Adrenal gland (tissue), 12 donors: ENCODE results near the gene SPTLC1. TPM values are rescaled to one million over a fixed set of nuclear protein-coding genes. Genes with fewer than 3 reads are reported as not detected.

ENCODE experiments used
- DNase-seq, 7 donors: peaks; one replicate each; pipeline ENCODE4 v3.0.0-alpha.2; 2019 to 2020
- H3K27ac ChIP-seq, 5 donors: fragments of 200-600 bp; sonication (generic) in 4 of 5; 1 replicate in 3 of 5; 2 replicates in 2 of 5; pipeline versions ENCODE4 v1.5.1 to v1.8.0; 2016 to 2020; ENCODE audit warnings: mild to moderate bottlenecking in 1 of 5
- H3K27me3 ChIP-seq: fragments of 200-600 bp; 2 replicates; pipeline ENCODE4 v1.8.0; 2021
- H3K36me3 ChIP-seq, 2 donors: fragments of 200-600 bp; replicated peaks in 1 of 2; 1 replicate in 1 of 2; 2 replicates in 1 of 2; pipeline versions ENCODE4 v1.5.1 to v1.8.0; 2018 to 2022
- H3K4me1 ChIP-seq, 2 donors: fragments of 200-600 bp; replicated peaks in 1 of 2; 1 replicate in 1 of 2; 2 replicates in 1 of 2; pipeline versions ENCODE4 v1.5.1 to v1.8.0; 2018 to 2021
- H3K4me3 ChIP-seq, 4 donors: fragments of 200-600 bp; sonication (generic) in 3 of 4; one replicate each; pipeline ENCODE4 v1.5.1; 2016 to 2018
- H3K9me3 ChIP-seq, 3 donors: fragments of 200-600 bp; sonication (generic) in 1 of 3; replicated peaks in 1 of 3; 1 replicate in 2 of 3; 2 replicates in 1 of 3; pipeline versions ENCODE4 v1.5.1 to v1.8.0; 2016 to 2021
- POLR2A ChIP-seq, 2 donors: fragments of 450-650 bp; IDR thresholded peaks; one replicate each; pipeline ENCODE4 v1.6.1; 2017; ENCODE audit warnings: antibody characterized with exemption in 2 of 2, mild to moderate bottlenecking in 2 of 2, moderate library complexity in 1 of 2
- WGBS, 4 donors: extraction: QIAGEN DNeasy Blood & Tissue Kit in 2 of 4; methylation state at CpG; one replicate each; pipeline versions ENCODE4 v1.1.5 to v1.1.7; 2013 to 2017; 5-methylcytosine and 5-hydroxymethylcytosine counted together
- intact Hi-C, 2 donors: fragments of 100-400 bp; cut with DNase I; formaldehyde crosslinking; loops; one replicate each; pipeline versions ENCODE4 v1.14.1 to v1.15.0; 2022 to 2023
- polyA plus RNA-seq, 3 donors: library from polyadenylated mRNA; stranded (reverse); fragments of 200-250 nt in 2 of 3; fragments of 350-450 nt in 1 of 3; fragmentation: Illumina TruSeq in 1 of 3; extraction: RNeasy Lipid Tissue Mini Kit (QIAGEN cat#74804) in 1 of 3; gene quantifications; one replicate each; pipeline ENCODE4 v1.2.3, GENCODE V29; 2013 to 2014
- total RNA-seq, 9 donors: library from RNA; depleted of rRNA in 4 of 9; stranded (reverse); fragments of >200 nt in 4 of 9; fragments of 120-200 nt in 1 of 9; fragmentation: NEBNext Ultra II Directional in 1 of 9; extraction: Animal tissue kit (Norgen Biotek cat#: 25700) in 1 of 9; gene quantifications; one replicate each; pipeline versions ENCODE4 v1.1.0 to v1.2.4, GENCODE V29; 2013 to 2023
- TF ChIP-seq, protein P1 (sequence below), 6 experiments: fragments of 450-650 bp in 4 of 6; fragments of 200-600 bp in 2 of 6; sonication (generic) in 1 of 6; IDR thresholded peaks; 1 replicate in 5 of 6; 2 replicates in 1 of 6; pipeline versions ENCODE4 v1.5.1 to v1.8.0; 2016 to 2021; ENCODE audit warnings: antibody characterized with exemption in 6 of 6, mild to moderate bottlenecking in 2 of 6, moderate library complexity in 1 of 6
- donor health status: healthy with polysubstance abuse.
- donor health status: Bipolar disorder and iron deficiency.
- donor health status: DM: yes; HTN: yes; CAD: no.
- donor health status: DM: no; HTN: no; CAD: no.
- donor health status: DM: no; HTN: no; CAD: no.
- donor health status: DM: yes; HTN: yes; CAD: no.

Gene SPTLC1
- total and polyA plus RNA-seq, 12 donors: 18.8 to 106 (median 72.9) TPM

- no peaks in the 10 kb centered on the region for H3K4me1 ChIP-seq
- no peak for DNase-seq
- intact Hi-C loops: no loop called here
- H3K27me3 ChIP-seq: no peaks in the 10 kb centered on the region
- no peaks in the 10 kb centered on the region for H3K9me3 ChIP-seq
- no peak overlapping the region for H3K27ac ChIP-seq
- no peak for TF ChIP-seq POLR2A (IDR thresholded peaks at IDR 0.05)
- TF ChIP-seq, protein P1, sequence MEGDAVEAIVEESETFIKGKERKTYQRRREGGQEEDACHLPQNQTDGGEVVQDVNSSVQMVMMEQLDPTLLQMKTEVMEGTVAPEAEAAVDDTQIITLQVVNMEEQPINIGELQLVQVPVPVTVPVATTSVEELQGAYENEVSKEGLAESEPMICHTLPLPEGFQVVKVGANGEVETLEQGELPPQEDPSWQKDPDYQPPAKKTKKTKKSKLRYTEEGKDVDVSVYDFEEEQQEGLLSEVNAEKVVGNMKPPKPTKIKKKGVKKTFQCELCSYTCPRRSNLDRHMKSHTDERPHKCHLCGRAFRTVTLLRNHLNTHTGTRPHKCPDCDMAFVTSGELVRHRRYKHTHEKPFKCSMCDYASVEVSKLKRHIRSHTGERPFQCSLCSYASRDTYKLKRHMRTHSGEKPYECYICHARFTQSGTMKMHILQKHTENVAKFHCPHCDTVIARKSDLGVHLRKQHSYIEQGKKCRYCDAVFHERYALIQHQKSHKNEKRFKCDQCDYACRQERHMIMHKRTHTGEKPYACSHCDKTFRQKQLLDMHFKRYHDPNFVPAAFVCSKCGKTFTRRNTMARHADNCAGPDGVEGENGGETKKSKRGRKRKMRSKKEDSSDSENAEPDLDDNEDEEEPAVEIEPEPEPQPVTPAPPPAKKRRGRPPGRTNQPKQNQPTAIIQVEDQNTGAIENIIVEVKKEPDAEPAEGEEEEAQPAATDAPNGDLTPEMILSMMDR (IDR thresholded peaks at IDR 0.05): no peak
- H3K4me3 ChIP-seq: no peak overlapping the region
- whole genome bisulfite sequencing, 4 donors: 69 to 80% (median 76%) methylated on average over 1 of the region's 1 CpG
- no peaks in the 10 kb centered on the region for H3K36me3 ChIP-seq
Measured at GRCh38 chr9:92122061-92122460, 6.8 kb upstream of the SPTLC1 start.

DNA sequence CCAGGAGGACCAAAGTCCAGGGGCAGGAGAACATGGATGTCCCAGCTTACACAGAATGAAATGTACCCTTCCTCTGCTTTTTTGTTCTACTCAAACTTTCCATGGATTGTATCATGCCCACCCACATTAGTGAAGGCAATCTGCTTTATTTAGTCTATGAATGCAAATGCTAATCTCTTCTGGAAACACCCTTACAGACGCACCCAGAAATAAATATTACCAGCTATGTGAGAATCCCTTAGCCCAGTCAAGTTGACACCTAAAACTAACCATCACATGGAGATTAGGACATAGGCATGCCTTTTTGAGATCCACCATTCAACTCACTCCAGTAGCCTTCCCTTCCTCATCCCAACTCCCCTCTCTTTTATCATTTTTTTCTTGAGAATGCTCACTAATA, 6.1 kb upstream of the SPTLC1 start:
- no peaks in the 10 kb centered on the region for H3K27me3 ChIP-seq
- TF ChIP-seq, protein P1 (IDR thresholded peaks at IDR 0.05): no peak
- no peak for TF ChIP-seq POLR2A (IDR thresholded peaks at IDR 0.05)
- H3K36me3 ChIP-seq: no peaks in the 10 kb centered on the region
- intact Hi-C loops: no loop called here
- H3K4me1 ChIP-seq: peaks cover 0 to 2% of the 10 kb centered on the region in 2 donors
- no peak overlapping the region for H3K4me3 ChIP-seq
- H3K9me3 ChIP-seq: no peaks in the 10 kb centered on the region
- WGBS, 4 donors: 69 to 85% (median 73%) methylated on average over 1 of the region's 1 CpG
- H3K27ac ChIP-seq: no peak overlapping the region
- no peak for DNase-seq

DNA sequence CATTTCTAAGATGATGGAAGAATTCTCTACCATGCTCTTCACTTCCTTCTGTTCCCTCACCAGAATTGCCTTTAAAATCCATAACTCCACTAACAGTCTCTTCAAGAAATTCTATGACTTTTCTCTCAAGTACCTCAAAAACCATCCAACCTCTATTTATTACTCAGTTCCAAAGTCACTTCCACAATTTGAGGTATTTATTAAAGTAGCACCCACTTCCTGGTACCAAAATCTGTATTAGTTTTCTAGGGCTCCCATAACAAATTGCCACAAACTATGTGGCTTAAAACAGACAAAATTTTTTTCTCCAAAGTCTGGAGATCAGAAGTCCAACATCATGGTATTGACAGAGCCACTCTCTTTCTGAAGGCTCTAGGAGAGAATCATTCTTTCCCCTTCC, 4.9 kb upstream of the SPTLC1 start:
- DNase-seq: no peak
- intact Hi-C loops: no loop called here
- no peaks in the 10 kb centered on the region for H3K36me3 ChIP-seq
- H3K27me3 ChIP-seq: no peaks in the 10 kb centered on the region
- no peak overlapping the region for H3K27ac ChIP-seq
- TF ChIP-seq, protein P1 (IDR thresholded peaks at IDR 0.05): no peak
- TF ChIP-seq POLR2A (IDR thresholded peaks at IDR 0.05): no peak
- H3K9me3 ChIP-seq: no peaks in the 10 kb centered on the region
- H3K4me3 ChIP-seq: no peak overlapping the region
- peaks cover 0 to 8% of the 10 kb centered on the region in 2 donors for H3K4me1 ChIP-seq

DNA sequence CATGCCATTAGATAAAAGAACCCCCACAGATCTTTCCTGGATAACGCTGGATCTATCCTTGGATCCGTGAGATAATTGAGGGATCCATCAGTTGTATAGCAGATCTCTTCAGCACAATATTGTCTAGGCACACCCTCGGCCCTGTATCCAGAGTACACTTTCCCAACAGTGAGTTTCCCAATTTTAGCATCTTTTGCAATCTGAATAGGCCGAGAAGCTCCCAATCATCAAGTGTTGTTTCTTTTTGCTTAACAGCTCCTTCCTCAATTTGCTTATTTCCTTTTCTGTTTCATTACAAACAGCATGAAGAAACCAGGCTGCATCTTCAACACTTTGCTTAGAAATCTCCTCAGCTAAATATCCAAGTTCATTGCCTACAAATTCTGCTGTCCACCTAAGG, 4.4 kb upstream of the SPTLC1 start:
- no peaks in the 10 kb centered on the region for H3K9me3 ChIP-seq
- TF ChIP-seq, protein P1 (IDR thresholded peaks at IDR 0.05): no peak
- no peak for TF ChIP-seq POLR2A (IDR thresholded peaks at IDR 0.05)
- WGBS, 4 donors: 54 to 70% (median 61%) methylated on average over 4 of the region's 4 CpGs
- no peaks in the 10 kb centered on the region for H3K27me3 ChIP-seq
- intact Hi-C loops: loop anchor here in 1 of 2 donors (10.0 kb wide), 1 partner anchor 165 kb away; the partner anchor contains the start of gene ROR2
- no peak overlapping the region for H3K27ac ChIP-seq
- H3K36me3 ChIP-seq: no peaks in the 10 kb centered on the region
- H3K4me1 ChIP-seq: peaks cover 1 to 9% of the 10 kb centered on the region in 2 donors
- DNase-seq: peak in 1 of 7 donors; percentile 5
- H3K4me3 ChIP-seq: no peak overlapping the region
